HUES6 (cell line): Measurements from ENCODE around the gene FADS6.

ENCODE experiments used
- H3K27ac ChIP-seq: 2 replicates; pipeline ENCODE4 v1.7.0; 2013; ENCODE audit warnings: low read depth, mild to moderate bottlenecking, low read length, inconsistent platforms
- H3K27me3 ChIP-seq: 2 replicates; pipeline ENCODE4 v1.6.1; 2013; ENCODE audit warnings: low read length; ENCODE audit not compliant: control insufficient read depth, insufficient read depth
- H3K36me3 ChIP-seq: 2 replicates; pipeline ENCODE4 v1.6.1; 2013; ENCODE audit warnings: low read length; ENCODE audit not compliant: control insufficient read depth, insufficient read depth
- H3K4me1 ChIP-seq: 2 replicates; pipeline ENCODE4 v1.6.1; 2013; ENCODE audit warnings: low read length; ENCODE audit not compliant: control insufficient read depth, insufficient read depth
- H3K4me3 ChIP-seq: 2 replicates; pipeline ENCODE4 v1.5.1; 2013; ENCODE audit warnings: low read depth, low read length
- H3K9ac ChIP-seq: one replicate; pipeline ENCODE4 v1.6.1; 2013; ENCODE audit warnings: mild to moderate bottlenecking, low read length
- H3K9me3 ChIP-seq: 2 replicates; pipeline ENCODE4 v1.6.1; 2013; ENCODE audit warnings: low read depth, low read length; ENCODE audit not compliant: control insufficient read depth, insufficient read depth

The FADS6 gene

GRCh38 chr17:74850310-74850709, 43.1 kb downstream of the FADS6 start:
- no peak overlapping the region for H3K4me3 ChIP-seq
- no peaks in the 10 kb centered on the region for H3K36me3 ChIP-seq
- peaks cover 7% of the 10 kb centered on the region; the same call in 1 of the 2 replicates for H3K4me1 ChIP-seq
- H3K9ac ChIP-seq, result no peak overlapping the region
- no peak overlapping the region for H3K27ac ChIP-seq
- peaks cover 96% of the 10 kb centered on the region for H3K27me3 ChIP-seq
- H3K9me3 ChIP-seq, result no peaks in the 10 kb centered on the region

- H3K27ac ChIP-seq, result no peak overlapping the region
- peaks cover 7% of the 10 kb centered on the region; the same call in 1 of the 2 replicates for H3K4me1 ChIP-seq
- H3K9me3 ChIP-seq, result no peaks in the 10 kb centered on the region
- no peaks in the 10 kb centered on the region for H3K36me3 ChIP-seq
- peaks cover 94% of the 10 kb centered on the region for H3K27me3 ChIP-seq
- H3K4me3 ChIP-seq, result no peak overlapping the region
- no peak overlapping the region for H3K9ac ChIP-seq
Observed at GRCh38 chr17:74848656-74849399, 44.6 kb downstream of the FADS6 start.

GRCh38 chr17:74846621-74847020, 46.8 kb downstream of the FADS6 start:
- Histone ChIP-seq H3K36me3 (no peaks in the 10 kb centered on the region), H3K4me1 (no peaks in the 10 kb centered on the region), H3K27ac (no peak overlapping the region), H3K9ac (no peak overlapping the region), H3K27me3 (peaks cover 90% of the 10 kb centered on the region), H3K9me3 (no peaks in the 10 kb centered on the region), H3K4me3 (no peak overlapping the region)

- H3K27me3 ChIP-seq, result peaks cover 69% of the 10 kb centered on the region
- H3K27ac ChIP-seq, result no peak overlapping the region
- H3K9me3 ChIP-seq, result no peaks in the 10 kb centered on the region
- H3K9ac ChIP-seq, result no peak overlapping the region
- H3K4me3 ChIP-seq, result no peak overlapping the region; the same call in 1 of the 2 replicates
- peaks cover 16% of the 10 kb centered on the region for H3K4me1 ChIP-seq
- H3K36me3 ChIP-seq, result no peaks in the 10 kb centered on the region
Observed at GRCh38 chr17:74843352-74843627, 50.1 kb downstream of the FADS6 start.

GRCh38 chr17:74842599-74843351, 50.7 kb downstream of the FADS6 start:
- Histone ChIP-seq H3K27me3 (peaks cover 64% of the 10 kb centered on the region), H3K9me3 (no peaks in the 10 kb centered on the region), H3K4me1 (peaks cover 16% of the 10 kb centered on the region), H3K9ac (no peak overlapping the region), H3K36me3 (no peaks in the 10 kb centered on the region), H3K27ac (no peak overlapping the region), H3K4me3 (peak overlapping the region; percentile 64)

- Histone ChIP-seq H3K27ac (no peak overlapping the region), H3K4me3 (peak overlapping the region; percentile 64), H3K27me3 (peaks cover 58% of the 10 kb centered on the region), H3K4me1 (peaks cover 16% of the 10 kb centered on the region), H3K36me3 (no peaks in the 10 kb centered on the region), H3K9me3 (no peaks in the 10 kb centered on the region), H3K9ac (no peak overlapping the region)
Observed at GRCh38 chr17:74842146-74842598, 51.3 kb downstream of the FADS6 start.

GRCh38 chr17:74840989-74841666, 52.3 kb downstream of the FADS6 start:
- Histone ChIP-seq H3K27ac (no peak overlapping the region), H3K4me1 (peaks cover 16% of the 10 kb centered on the region), H3K4me3 (no peak overlapping the region), H3K36me3 (peaks cover 4% of the 10 kb centered on the region), H3K9me3 (no peaks in the 10 kb centered on the region), H3K27me3 (peaks cover 49% of the 10 kb centered on the region), H3K9ac (no peak overlapping the region)

- H3K4me3 ChIP-seq, result no peak overlapping the region
- H3K9me3 ChIP-seq, result no peaks in the 10 kb centered on the region
Observed at GRCh38 chr17:74839990-74840852, 53.2 kb downstream of the FADS6 start.

GRCh38 chr17:74838274-74838673, 55.2 kb downstream of the FADS6 start:
- peaks cover 23% of the 10 kb centered on the region for H3K27me3 ChIP-seq
- peaks cover 8% of the 10 kb centered on the region for H3K36me3 ChIP-seq
- no peak overlapping the region for H3K9ac ChIP-seq
- H3K4me1 ChIP-seq, result peaks cover 16% of the 10 kb centered on the region
- H3K9me3 ChIP-seq, result no peaks in the 10 kb centered on the region
- H3K27ac ChIP-seq, result no peak overlapping the region
- H3K4me3 ChIP-seq, result no peak overlapping the region

More at GRCh38 chr17:74839990-74840852, 53.2 kb downstream of the FADS6 start:
- peaks cover 41% of the 10 kb centered on the region for H3K27me3 ChIP-seq
- peaks cover 8% of the 10 kb centered on the region for H3K36me3 ChIP-seq
- H3K4me1 ChIP-seq, result peaks cover 16% of the 10 kb centered on the region
- no peak overlapping the region for H3K27ac ChIP-seq
- no peak overlapping the region for H3K9ac ChIP-seq

GRCh38 chr17:74836691-74837467, 56.6 kb downstream of the FADS6 start:
- Histone ChIP-seq H3K4me3 (no peak overlapping the region), H3K36me3 (peaks cover 8% of the 10 kb centered on the region), H3K27me3 (peaks cover 15% of the 10 kb centered on the region; the same call in 1 of the 2 replicates), H3K9me3 (no peaks in the 10 kb centered on the region), H3K4me1 (peaks cover 16% of the 10 kb centered on the region), H3K27ac (no peak overlapping the region), H3K9ac (no peak overlapping the region)
